Thoracic aorta (tissue), 2 donors: ENCODE data around the gene TRPM2. TPM values are rescaled to one million over a fixed set of nuclear protein-coding genes. Genes with fewer than 3 reads are reported as not detected.

Source experiments
- ATAC-seq: fragments of 150-250 bp; one replicate; pipeline ENCODE4 v1.8.0; 2017; ENCODE audit warnings: low read depth; ENCODE audit not compliant: insufficient number of reproducible peaks, low FRiP score
- DNase-seq: peaks from one replicate; pipeline ENCODE4 v3.0.0-alpha.2; 2020; ENCODE audit warnings: low spot score
- H3K27ac ChIP-seq, 2 donors: fragments of 200-600 bp; sonication (generic); 1 replicate in 1 of 2; 2 replicates in 1 of 2; pipeline ENCODE4 v1.5.1; 2016; ENCODE audit warnings: mild to moderate bottlenecking in 2 of 2, moderate library complexity in 2 of 2
- H3K27me3 ChIP-seq: fragments of 200-600 bp; sonication (generic); replicated peaks from 2 replicates; pipeline ENCODE4 v1.6.0; 2016; ENCODE audit warnings: mild to moderate bottlenecking; ENCODE audit not compliant: insufficient read depth
- H3K36me3 ChIP-seq: fragments of 200-600 bp; sonication (generic); one replicate; pipeline ENCODE4 v1.5.1; 2016
- H3K4me1 ChIP-seq, 2 donors: fragments of 200-600 bp; sonication (generic); 1 replicate in 1 of 2; 2 replicates in 1 of 2; pipeline versions ENCODE4 v1.5.1 to v1.6.0; 2016; ENCODE audit warnings: low read depth in 2 of 2, mild to moderate bottlenecking in 1 of 2; ENCODE audit not compliant: control insufficient read depth in 1 of 2
- H3K4me3 ChIP-seq: fragments of 200-600 bp; sonication (generic); 2 replicates; pipeline ENCODE4 v1.5.1; 2016; ENCODE audit warnings: mild to moderate bottlenecking
- H3K9me3 ChIP-seq: fragments of 200-600 bp; sonication (generic); 2 replicates; pipeline ENCODE4 v1.5.1; 2016
- total RNA-seq, 2 donors: library from RNA; depleted of rRNA; stranded (reverse); fragments of >200 nt; gene quantifications; one replicate each; pipeline versions ENCODE4 v1.1.0 to v1.2.3, GENCODE V29; 2016
- TF ChIP-seq, protein P1 (sequence below): fragments of 200-600 bp; sonication (generic); IDR thresholded peaks from one replicate; pipeline ENCODE4 v1.5.1; 2019; ENCODE audit warnings: antibody characterized with exemption

Gene TRPM2
- total RNA-seq, 2 donors from 2014 or later, result 10.4 to 12.9 TPM

DNA sequence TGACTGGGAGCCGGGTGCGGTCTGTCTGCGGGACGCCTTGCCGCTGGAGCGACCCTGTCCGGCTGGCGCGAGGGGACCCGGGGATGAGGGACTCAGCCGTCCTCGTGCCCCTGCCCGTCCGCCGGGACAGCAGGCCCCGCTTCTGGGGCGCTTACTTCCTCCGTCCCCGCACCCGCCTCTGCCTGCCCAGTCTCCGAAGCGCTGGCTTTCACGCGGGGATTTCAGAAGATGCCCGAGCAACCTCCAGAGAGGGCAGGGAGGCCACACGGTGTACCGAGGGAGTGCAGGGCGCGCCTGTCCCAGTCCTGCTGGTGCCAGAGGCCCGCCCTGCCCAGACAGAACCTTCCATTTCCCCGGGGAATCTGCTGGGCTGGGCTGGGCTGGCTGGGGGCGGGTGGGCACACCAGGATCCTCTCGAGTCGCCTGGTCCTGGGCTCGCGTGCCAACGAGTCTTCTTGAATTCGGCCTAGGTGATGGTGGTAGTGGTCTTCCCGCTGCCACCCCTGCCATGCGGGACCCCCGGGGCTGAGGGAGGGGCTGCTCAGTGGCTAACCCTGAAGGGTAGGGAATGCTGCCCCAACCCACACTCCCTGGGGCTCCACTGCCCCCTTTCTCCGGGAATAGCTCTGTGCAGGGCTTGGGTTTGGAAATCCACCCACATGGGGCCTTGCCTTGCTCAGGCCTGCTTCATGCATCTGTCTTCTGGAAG lies 2.5 kb upstream of the TRPM2 start:
- Histone ChIP-seq H3K36me3 (no peaks in the 10 kb centered on the region), H3K4me3 (peak overlapping the region; percentile 33), H3K4me1 (peaks cover 0 to 4% of the 10 kb centered on the region in 2 donors), H3K9me3 (no peaks in the 10 kb centered on the region), H3K27ac (no peak overlapping the region), H3K27me3 (no peaks in the 10 kb centered on the region)
- no peak for ATAC-seq
- DNase-seq, result no peak
- TF ChIP-seq, protein P1, sequence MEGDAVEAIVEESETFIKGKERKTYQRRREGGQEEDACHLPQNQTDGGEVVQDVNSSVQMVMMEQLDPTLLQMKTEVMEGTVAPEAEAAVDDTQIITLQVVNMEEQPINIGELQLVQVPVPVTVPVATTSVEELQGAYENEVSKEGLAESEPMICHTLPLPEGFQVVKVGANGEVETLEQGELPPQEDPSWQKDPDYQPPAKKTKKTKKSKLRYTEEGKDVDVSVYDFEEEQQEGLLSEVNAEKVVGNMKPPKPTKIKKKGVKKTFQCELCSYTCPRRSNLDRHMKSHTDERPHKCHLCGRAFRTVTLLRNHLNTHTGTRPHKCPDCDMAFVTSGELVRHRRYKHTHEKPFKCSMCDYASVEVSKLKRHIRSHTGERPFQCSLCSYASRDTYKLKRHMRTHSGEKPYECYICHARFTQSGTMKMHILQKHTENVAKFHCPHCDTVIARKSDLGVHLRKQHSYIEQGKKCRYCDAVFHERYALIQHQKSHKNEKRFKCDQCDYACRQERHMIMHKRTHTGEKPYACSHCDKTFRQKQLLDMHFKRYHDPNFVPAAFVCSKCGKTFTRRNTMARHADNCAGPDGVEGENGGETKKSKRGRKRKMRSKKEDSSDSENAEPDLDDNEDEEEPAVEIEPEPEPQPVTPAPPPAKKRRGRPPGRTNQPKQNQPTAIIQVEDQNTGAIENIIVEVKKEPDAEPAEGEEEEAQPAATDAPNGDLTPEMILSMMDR, result no peak

- TF ChIP-seq, protein P1, result no peak
Measured at GRCh38 chr21:44351535-44352252, 1.7 kb upstream of the TRPM2 start.

DNA sequence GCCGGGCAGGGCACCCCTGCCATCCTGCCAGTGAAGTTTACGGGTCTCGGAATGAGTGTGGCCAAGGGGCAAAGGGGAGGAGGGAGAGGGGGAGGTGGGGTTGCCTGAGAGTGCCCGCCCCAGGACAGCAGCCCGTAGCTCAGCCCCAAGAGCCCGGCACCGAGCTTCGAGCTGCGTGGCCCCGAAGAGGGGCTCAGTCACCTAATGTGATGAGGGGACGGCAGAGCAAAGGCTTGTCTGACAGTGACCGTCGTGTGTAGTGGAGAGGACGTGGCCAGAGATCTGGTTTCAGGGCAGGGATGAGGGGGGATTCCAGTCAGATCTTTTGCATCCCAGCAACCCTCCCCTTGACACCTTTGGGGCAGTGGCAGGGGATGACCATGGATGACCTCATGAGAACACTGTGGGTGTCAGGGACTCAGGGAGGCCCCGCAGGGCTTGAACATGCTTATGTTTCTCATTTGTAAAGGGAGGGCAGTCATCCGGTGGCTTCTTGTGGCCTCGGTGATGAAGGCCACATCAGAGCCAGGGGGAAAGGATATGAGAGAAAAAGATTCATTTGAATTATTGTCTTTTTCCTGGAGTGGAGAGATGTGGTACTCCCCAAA lies 1.1 kb upstream of the TRPM2 start:
- no peaks in the 10 kb centered on the region for H3K36me3 ChIP-seq
- ATAC-seq, result no peak
- H3K4me3 ChIP-seq, result peak overlapping the region; percentile 57
- TF ChIP-seq, protein P1, result no peak
- peaks cover 0 to 4% of the 10 kb centered on the region in 2 donors for H3K4me1 ChIP-seq
- H3K27ac ChIP-seq, result peak overlapping the region in 1 of 2 donors; percentile 49
- DNase-seq, result no peak
- no peaks in the 10 kb centered on the region for H3K9me3 ChIP-seq
- no peaks in the 10 kb centered on the region for H3K27me3 ChIP-seq

More at GRCh38 chr21:44351535-44352252, 1.7 kb upstream of the TRPM2 start:
- DNase-seq, result no peak
- no peak for ATAC-seq
- H3K4me3 ChIP-seq, result no peak overlapping the region
- H3K27ac ChIP-seq, result no peak overlapping the region
- H3K27me3 ChIP-seq, result no peaks in the 10 kb centered on the region
- peaks cover 0 to 4% of the 10 kb centered on the region in 2 donors for H3K4me1 ChIP-seq
- no peaks in the 10 kb centered on the region for H3K36me3 ChIP-seq
- H3K9me3 ChIP-seq, result no peaks in the 10 kb centered on the region

- Histone ChIP-seq H3K9me3 (no peaks in the 10 kb centered on the region), H3K36me3 (no peaks in the 10 kb centered on the region), H3K27ac (no peak overlapping the region), H3K4me3 (peak overlapping the region; percentile 57), H3K4me1 (peaks cover 0 to 4% of the 10 kb centered on the region in 2 donors), H3K27me3 (no peaks in the 10 kb centered on the region)
- ATAC-seq, result no peak
- TF ChIP-seq, protein P1, result no peak
- DNase-seq, result no peak
Measured at GRCh38 chr21:44354001-44354405, 582 bp downstream of the TRPM2 start.
